GM12878 (cell line): ENCODE measurements around the gene PDE7B. TPM values are rescaled to one million over a fixed set of nuclear protein-coding genes. Genes with fewer than 3 reads are reported as not detected.

Experiments
- ATAC-seq: fragments of 200-7000 bp; cut with Tn5 transposase; 3 replicates; pipeline ENCODE4 v1.9.1; 2020; ENCODE audit warnings: mild to moderate bottlenecking, moderate library complexity
- BruUV-seq: library from RNA; stranded (reverse); fragments of 400-500 nt; replicated peaks from 2 replicates; lab custom pipeline; 2021; lab: Mats Ljungman, UMichigan
- CTCF ChIA-PET: fragments of 300-600 bp; sonication (Branson Sonifier 250); formaldehyde crosslinking; extraction: SDS; loops from one replicate; lab custom pipeline; 2021; ENCODE audit warnings: inconsistent platforms; lab: Yijun Ruan, JAX
- POLR2A ChIA-PET: fragments of 350-600 bp; formaldehyde crosslinking; extraction: SDS; loops from one replicate; lab custom pipeline; 2021; ENCODE audit warnings: inconsistent platforms; lab: Charles Lee
- RAD21 ChIA-PET: fragments of 300-600 bp; sonication (Branson Sonifier 250); formaldehyde crosslinking; loops from one replicate; lab custom pipeline; 2023; ENCODE audit warnings: antibody characterized with exemption; ENCODE audit not compliant: unreplicated experiment; lab: Charles Lee
- SMC1A ChIA-PET: fragments of 300-600 bp; sonication (Branson Sonifier 250); formaldehyde crosslinking; loops from one replicate; lab custom pipeline; 2023; ENCODE audit not compliant: unreplicated experiment, uncharacterized antibody; lab: Charles Lee
- DNase-seq: peaks from one replicate; pipeline ENCODE4 v3.0.0-alpha.2; 2011; ENCODE audit warnings: low read depth, low spot score
- FAIRE-seq: peaks from 3 replicates; lab custom pipeline; 2011; peaks lifted over from hg19 to GRCh38; lab: Jason Lieb, UNC
- H2AFZ ChIP-seq: 2 replicates; pipeline ENCODE4 v1.6.0; 2011; ENCODE audit warnings: low read depth, low read length, control low read depth; ENCODE audit not compliant: control insufficient read depth
- H3K27ac ChIP-seq: 2 replicates; pipeline ENCODE4 v1.5.1; 2011; ENCODE audit warnings: control low read depth; ENCODE audit not compliant: control insufficient read depth, insufficient read depth
- H3K27me3 ChIP-seq, 2 experiments: replicated peaks in 1 of 2; 2 replicates each; pipeline versions ENCODE4 v1.6.0 to v1.6.1; 2011; ENCODE audit warnings: low read length in 1 of 2; ENCODE audit not compliant: control insufficient read depth in 2 of 2, insufficient read depth in 2 of 2
- H3K36me3 ChIP-seq, 2 experiments: 2 replicates each; pipeline ENCODE4 v1.5.1; 2011; ENCODE audit warnings: low read length in 1 of 2; ENCODE audit not compliant: control insufficient read depth in 2 of 2, insufficient read depth in 2 of 2
- H3K4me1 ChIP-seq: 2 replicates; pipeline ENCODE4 v1.6.1; 2011; ENCODE audit warnings: mild to moderate bottlenecking, low read length, moderate library complexity, mixed read lengths; ENCODE audit not compliant: control insufficient read depth, insufficient read depth
- H3K4me2 ChIP-seq: 2 replicates; pipeline ENCODE4 v1.6.0; 2011; ENCODE audit warnings: control low read depth; ENCODE audit not compliant: control insufficient read depth, insufficient read depth
- H3K4me3 ChIP-seq: fragments of 200-600 bp; sonication (generic); 2 replicates; pipeline ENCODE4 v1.5.1; 2016
- H3K79me2 ChIP-seq: 2 replicates; pipeline ENCODE4 v1.6.0; 2011; ENCODE audit warnings: low read length; ENCODE audit not compliant: control insufficient read depth, insufficient read depth
- H3K9ac ChIP-seq: 2 replicates; pipeline ENCODE4 v1.8.0; 2011; ENCODE audit warnings: low read length, control low read depth, mixed read lengths; ENCODE audit not compliant: control insufficient read depth, insufficient read depth
- H3K9me3 ChIP-seq: replicated peaks from 3 replicates; pipeline ENCODE4 v1.5.1; 2011; ENCODE audit warnings: mild to moderate bottlenecking, low read length; ENCODE audit not compliant: control insufficient read depth, insufficient read depth
- H4K20me1 ChIP-seq: 2 replicates; pipeline ENCODE4 v1.6.0; 2011; ENCODE audit not compliant: control insufficient read depth, insufficient read depth
- CBX5 ChIP-seq: sonication (generic); IDR thresholded peaks from 2 replicates; pipeline ENCODE4 v1.6.1; 2016; ENCODE audit warnings: low read depth, moderate library complexity, mild to moderate bottlenecking, inconsistent platforms
- IRF4 ChIP-seq: IDR thresholded peaks from 2 replicates; pipeline ENCODE4 v1.6.1; 2011; ENCODE audit warnings: low read depth, low read length
- MEF2B ChIP-seq: fragments of 450-650 bp; IDR thresholded peaks from 2 replicates; pipeline ENCODE4 v1.6.1; 2018; ENCODE audit warnings: mild to moderate bottlenecking, moderate library complexity; ENCODE audit not compliant: partially characterized antibody, poor library complexity, severe bottlenecking
- RAD21 ChIP-seq: IDR thresholded peaks from 2 replicates; pipeline ENCODE4 v1.6.1; 2011; ENCODE audit warnings: mild to moderate bottlenecking, low read depth, low read length, moderate library complexity; ENCODE audit not compliant: insufficient read depth
- RCOR1 ChIP-seq: conservative IDR thresholded peaks from 2 replicates; pipeline ENCODE4 v1.6.1; 2012; ENCODE audit warnings: low read depth, low read length, improper control_type of control experiment
- SMC3 ChIP-seq: IDR thresholded peaks from 2 replicates; pipeline ENCODE4 v1.6.1; 2011; ENCODE audit warnings: low read length, improper control_type of control experiment, borderline replicate concordance
- SREBF2 ChIP-seq: IDR thresholded peaks from 2 replicates; pipeline ENCODE4 v1.6.1; 2012; ENCODE audit warnings: mild to moderate bottlenecking, low read length
- SRF ChIP-seq, 2 experiments: IDR thresholded peaks; 2 replicates each; pipeline ENCODE4 v1.6.1; 2011; ENCODE audit warnings: low read depth in 2 of 2, low read length in 2 of 2, mild to moderate bottlenecking in 1 of 2, moderate library complexity in 1 of 2
- in situ Hi-C: fragments of 300-500 bp; cut with MboI; formaldehyde crosslinking; loops from 9 replicates; pipeline ENCODE4 v1.14.3; 2018; ENCODE audit warnings: mixed read lengths
- intact Hi-C: fragments of 100-400 bp; cut with micrococcal nuclease; formaldehyde crosslinking; loops from one replicate; pipeline ENCODE4 v1.14.2; 2022; ENCODE audit not compliant: unreplicated experiment
- polyA plus RNA-seq, 11 experiments: library from polyadenylated mRNA; depleted of rRNA in 4 of 11; unstranded in 6 of 11; stranded (reverse) in 5 of 11; fragments of >200 nt; fragmentation: Nextera tagmentation in 4 of 11; fragmentation: Illumina TruSeq in 1 of 11; extraction: Ambion mirVana in 4 of 11; extraction: Trizol in 1 of 11; gene quantifications; 1 replicate in 1 of 11; 2 replicates in 10 of 11; pipeline versions ENCODE4 v1.2.1 to v1.2.3, GENCODE V29; 2011 to 2016; ENCODE audit warnings: inconsistent platforms in 2 of 11, missing spikeins in 2 of 11, low read depth in 1 of 11
- total RNA-seq, 4 experiments: library from RNA; depleted of rRNA in 3 of 4; stranded (reverse); fragments of >200 nt in 3 of 4; fragmentation: Illumina TruSeq in 1 of 4; extraction: Trizol in 1 of 4; gene quantifications; 2 replicates each; pipeline versions ENCODE4 v1.2.1 to v1.2.3, GENCODE V29; 2013 to 2021
- TF ChIP-seq, protein P1 (sequence below): fragments of 450-650 bp; IDR thresholded peaks from 2 replicates; pipeline ENCODE4 v1.6.1; 2018; ENCODE audit warnings: borderline replicate concordance, mild to moderate bottlenecking; ENCODE audit not compliant: partially characterized antibody
- TF ChIP-seq, protein P2 (sequence below): fragments of 450-650 bp; IDR thresholded peaks from 2 replicates; pipeline ENCODE4 v1.6.1; 2017; ENCODE audit warnings: mild to moderate bottlenecking, moderate library complexity
- TF ChIP-seq, protein P3 (sequence below): IDR thresholded peaks from 2 replicates; pipeline ENCODE4 v1.6.1; 2011; ENCODE audit warnings: mild to moderate bottlenecking, low read depth, low read length, moderate library complexity; ENCODE audit not compliant: insufficient replicate concordance
- TF ChIP-seq, protein P4 (sequence below), 3 experiments: IDR thresholded peaks in 2 of 3; conservative IDR thresholded peaks in 1 of 3; 2 replicates each; pipeline ENCODE4 v1.5.1; 2011; ENCODE audit warnings: low read depth in 3 of 3, low read length in 3 of 3, mild to moderate bottlenecking in 3 of 3, control low read depth in 2 of 3, moderate library complexity in 2 of 3, inconsistent platforms in 1 of 3, mixed read lengths in 1 of 3; ENCODE audit not compliant: control insufficient read depth in 2 of 3, insufficient read depth in 1 of 3; ENCODE audit errors: extremely low read depth in 1 of 3

The PDE7B gene
- total and polyA plus RNA-seq, 10 of the 15 experiments (the other 5 are each of a cell fraction or from before 2014, with no cell fraction given), result not detected

DNA sequence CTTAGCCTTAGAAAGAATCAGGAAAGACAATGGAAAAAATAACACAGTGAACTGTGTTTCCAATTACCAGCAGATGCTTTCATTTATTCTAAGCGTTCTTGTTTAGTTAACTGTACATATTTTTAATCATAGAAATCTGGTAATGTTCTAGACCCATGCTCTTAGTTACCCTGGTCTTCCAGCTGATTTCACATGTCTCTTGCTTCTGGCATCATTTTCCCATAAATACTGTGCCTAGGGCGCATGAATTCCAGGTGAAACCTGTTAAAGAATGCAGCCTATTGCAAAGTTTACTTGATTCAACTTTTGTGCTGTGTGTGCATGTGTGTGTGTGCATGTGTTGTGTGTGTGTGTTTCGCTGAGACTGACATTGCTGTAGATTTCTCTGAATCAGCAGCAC is 178.6 kb downstream of the PDE7B start (continued):
- TF ChIP-seq IRF4 (no peak), RCOR1 (no peak), CBX5 (no peak)
- TF ChIP-seq, protein P1, sequence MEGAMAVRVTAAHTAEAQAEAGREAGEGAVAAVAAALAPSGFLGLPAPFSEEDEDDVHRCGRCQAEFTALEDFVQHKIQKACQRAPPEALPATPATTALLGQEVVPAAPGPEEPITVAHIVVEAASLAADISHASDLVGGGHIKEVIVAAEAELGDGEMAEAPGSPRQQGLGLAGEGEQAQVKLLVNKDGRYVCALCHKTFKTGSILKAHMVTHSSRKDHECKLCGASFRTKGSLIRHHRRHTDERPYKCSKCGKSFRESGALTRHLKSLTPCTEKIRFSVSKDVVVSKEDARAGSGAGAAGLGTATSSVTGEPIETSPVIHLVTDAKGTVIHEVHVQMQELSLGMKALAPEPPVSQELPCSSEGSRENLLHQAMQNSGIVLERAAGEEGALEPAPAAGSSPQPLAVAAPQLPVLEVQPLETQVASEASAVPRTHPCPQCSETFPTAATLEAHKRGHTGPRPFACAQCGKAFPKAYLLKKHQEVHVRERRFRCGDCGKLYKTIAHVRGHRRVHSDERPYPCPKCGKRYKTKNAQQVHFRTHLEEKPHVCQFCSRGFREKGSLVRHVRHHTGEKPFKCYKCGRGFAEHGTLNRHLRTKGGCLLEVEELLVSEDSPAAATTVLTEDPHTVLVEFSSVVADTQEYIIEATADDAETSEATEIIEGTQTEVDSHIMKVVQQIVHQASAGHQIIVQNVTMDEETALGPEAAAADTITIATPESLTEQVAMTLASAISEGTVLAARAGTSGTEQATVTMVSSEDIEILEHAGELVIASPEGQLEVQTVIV, result no peak
- TF ChIP-seq, protein P2, sequence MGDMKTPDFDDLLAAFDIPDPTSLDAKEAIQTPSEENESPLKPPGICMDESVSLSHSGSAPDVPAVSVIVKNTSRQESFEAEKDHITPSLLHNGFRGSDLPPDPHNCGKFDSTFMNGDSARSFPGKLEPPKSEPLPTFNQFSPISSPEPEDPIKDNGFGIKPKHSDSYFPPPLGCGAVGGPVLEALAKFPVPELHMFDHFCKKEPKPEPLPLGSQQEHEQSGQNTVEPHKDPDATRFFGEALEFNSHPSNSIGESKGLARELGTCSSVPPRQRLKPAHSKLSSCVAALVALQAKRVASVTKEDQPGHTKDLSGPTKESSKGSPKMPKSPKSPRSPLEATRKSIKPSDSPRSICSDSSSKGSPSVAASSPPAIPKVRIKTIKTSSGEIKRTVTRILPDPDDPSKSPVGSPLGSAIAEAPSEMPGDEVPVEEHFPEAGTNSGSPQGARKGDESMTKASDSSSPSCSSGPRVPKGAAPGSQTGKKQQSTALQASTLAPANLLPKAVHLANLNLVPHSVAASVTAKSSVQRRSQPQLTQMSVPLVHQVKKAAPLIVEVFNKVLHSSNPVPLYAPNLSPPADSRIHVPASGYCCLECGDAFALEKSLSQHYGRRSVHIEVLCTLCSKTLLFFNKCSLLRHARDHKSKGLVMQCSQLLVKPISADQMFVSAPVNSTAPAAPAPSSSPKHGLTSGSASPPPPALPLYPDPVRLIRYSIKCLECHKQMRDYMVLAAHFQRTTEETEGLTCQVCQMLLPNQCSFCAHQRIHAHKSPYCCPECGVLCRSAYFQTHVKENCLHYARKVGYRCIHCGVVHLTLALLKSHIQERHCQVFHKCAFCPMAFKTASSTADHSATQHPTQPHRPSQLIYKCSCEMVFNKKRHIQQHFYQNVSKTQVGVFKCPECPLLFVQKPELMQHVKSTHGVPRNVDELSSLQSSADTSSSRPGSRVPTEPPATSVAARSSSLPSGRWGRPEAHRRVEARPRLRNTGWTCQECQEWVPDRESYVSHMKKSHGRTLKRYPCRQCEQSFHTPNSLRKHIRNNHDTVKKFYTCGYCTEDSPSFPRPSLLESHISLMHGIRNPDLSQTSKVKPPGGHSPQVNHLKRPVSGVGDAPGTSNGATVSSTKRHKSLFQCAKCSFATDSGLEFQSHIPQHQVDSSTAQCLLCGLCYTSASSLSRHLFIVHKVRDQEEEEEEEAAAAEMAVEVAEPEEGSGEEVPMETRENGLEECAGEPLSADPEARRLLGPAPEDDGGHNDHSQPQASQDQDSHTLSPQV, result no peak

DNA sequence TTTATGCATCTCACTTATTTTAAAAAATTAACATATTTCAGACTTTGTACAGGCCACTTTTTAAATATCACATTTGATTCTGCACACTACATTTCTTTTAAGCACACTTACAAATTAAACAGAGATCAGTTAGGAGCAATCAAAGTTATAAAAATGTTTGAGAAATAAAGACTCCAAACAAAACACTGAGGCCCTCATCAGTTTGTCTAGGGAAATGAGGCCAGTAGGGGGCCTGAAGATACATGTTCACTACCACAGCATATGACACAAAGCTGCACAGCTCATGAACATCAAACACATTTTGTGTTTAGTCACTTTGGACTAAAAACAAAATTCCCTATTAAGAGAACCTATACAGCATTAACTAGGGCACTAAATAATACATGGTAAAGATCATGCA is 180.5 kb downstream of the PDE7B start:
- Histone ChIP-seq H3K4me2 (no peak overlapping the region), H2AFZ (no peak overlapping the region), H3K4me1 (no peaks in the 10 kb centered on the region), H3K9ac (no peak overlapping the region), H3K27me3 (no peaks in the 10 kb centered on the region), H3K9me3 (no peaks in the 10 kb centered on the region), H3K27ac (no peak overlapping the region), H3K36me3 (no peaks in the 10 kb centered on the region), H4K20me1 (no peaks in the 10 kb centered on the region), H3K79me2 (no peaks in the 10 kb centered on the region), H3K4me3 (no peak overlapping the region)
- no TSS peak for BruUV-seq
- DNase-seq (no peak), FAIRE-seq (no peak), ATAC-seq (peak; percentile 45; the same call in 1 of the 3 replicates)
- RAD21 ChIA-PET, result no interaction called here
- in situ Hi-C loops, result no loop called here
- SMC1A ChIA-PET, result no interaction called here
- intact Hi-C loops, result loop anchor here (10.0 kb wide), 1 partner anchor 283 kb away; no protein-coding TSS in a partner anchor
- CTCF ChIA-PET, result interaction anchor here (1.3 to 1.6 kb wide), 2 partner anchors 286 to 581 kb away, joined by 4 to 5 read pairs; no protein-coding TSS in a partner anchor
- POLR2A ChIA-PET, result no interaction called here
- TF ChIP-seq, protein P3, sequence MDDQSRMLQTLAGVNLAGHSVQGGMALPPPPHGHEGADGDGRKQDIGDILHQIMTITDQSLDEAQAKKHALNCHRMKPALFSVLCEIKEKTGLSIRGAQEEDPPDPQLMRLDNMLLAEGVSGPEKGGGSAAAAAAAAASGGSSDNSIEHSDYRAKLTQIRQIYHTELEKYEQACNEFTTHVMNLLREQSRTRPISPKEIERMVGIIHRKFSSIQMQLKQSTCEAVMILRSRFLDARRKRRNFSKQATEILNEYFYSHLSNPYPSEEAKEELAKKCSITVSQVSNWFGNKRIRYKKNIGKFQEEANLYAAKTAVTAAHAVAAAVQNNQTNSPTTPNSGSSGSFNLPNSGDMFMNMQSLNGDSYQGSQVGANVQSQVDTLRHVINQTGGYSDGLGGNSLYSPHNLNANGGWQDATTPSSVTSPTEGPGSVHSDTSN, result no peak
- TF ChIP-seq IRF4, result no peak
- no peak for TF ChIP-seq SREBF2
- 0 out of 2 replicates have a peak, but pooled peaks have one; percentile 11 for TF ChIP-seq RAD21
- TF ChIP-seq, protein P4, sequence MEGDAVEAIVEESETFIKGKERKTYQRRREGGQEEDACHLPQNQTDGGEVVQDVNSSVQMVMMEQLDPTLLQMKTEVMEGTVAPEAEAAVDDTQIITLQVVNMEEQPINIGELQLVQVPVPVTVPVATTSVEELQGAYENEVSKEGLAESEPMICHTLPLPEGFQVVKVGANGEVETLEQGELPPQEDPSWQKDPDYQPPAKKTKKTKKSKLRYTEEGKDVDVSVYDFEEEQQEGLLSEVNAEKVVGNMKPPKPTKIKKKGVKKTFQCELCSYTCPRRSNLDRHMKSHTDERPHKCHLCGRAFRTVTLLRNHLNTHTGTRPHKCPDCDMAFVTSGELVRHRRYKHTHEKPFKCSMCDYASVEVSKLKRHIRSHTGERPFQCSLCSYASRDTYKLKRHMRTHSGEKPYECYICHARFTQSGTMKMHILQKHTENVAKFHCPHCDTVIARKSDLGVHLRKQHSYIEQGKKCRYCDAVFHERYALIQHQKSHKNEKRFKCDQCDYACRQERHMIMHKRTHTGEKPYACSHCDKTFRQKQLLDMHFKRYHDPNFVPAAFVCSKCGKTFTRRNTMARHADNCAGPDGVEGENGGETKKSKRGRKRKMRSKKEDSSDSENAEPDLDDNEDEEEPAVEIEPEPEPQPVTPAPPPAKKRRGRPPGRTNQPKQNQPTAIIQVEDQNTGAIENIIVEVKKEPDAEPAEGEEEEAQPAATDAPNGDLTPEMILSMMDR (IDR thresholded peaks at IDR 0.05 in 2 of 3, conservative IDR thresholded peaks at IDR 0.05 in 1 of 3; ENCODE audit: control insufficient read depth in 2 of 3, extremely low read depth in 1 of 3, insufficient read depth in 1 of 3, low read depth in 3 of 3, low read length in 3 of 3), result peak; percentile 24 to 38 (median 27); a peak in 4 of 6 replicates
- TF ChIP-seq SRF (IDR thresholded peaks at IDR 0.05; ENCODE audit: low read depth in 2 of 2, low read length in 2 of 2), result no peak
- no peak for TF ChIP-seq MEF2B
- peak; percentile 31; the same call in 1 of the 2 replicates for TF ChIP-seq SMC3
